Measurements from ENCODE around the gene IGFBP1.

Gene IGFBP1

DNA sequence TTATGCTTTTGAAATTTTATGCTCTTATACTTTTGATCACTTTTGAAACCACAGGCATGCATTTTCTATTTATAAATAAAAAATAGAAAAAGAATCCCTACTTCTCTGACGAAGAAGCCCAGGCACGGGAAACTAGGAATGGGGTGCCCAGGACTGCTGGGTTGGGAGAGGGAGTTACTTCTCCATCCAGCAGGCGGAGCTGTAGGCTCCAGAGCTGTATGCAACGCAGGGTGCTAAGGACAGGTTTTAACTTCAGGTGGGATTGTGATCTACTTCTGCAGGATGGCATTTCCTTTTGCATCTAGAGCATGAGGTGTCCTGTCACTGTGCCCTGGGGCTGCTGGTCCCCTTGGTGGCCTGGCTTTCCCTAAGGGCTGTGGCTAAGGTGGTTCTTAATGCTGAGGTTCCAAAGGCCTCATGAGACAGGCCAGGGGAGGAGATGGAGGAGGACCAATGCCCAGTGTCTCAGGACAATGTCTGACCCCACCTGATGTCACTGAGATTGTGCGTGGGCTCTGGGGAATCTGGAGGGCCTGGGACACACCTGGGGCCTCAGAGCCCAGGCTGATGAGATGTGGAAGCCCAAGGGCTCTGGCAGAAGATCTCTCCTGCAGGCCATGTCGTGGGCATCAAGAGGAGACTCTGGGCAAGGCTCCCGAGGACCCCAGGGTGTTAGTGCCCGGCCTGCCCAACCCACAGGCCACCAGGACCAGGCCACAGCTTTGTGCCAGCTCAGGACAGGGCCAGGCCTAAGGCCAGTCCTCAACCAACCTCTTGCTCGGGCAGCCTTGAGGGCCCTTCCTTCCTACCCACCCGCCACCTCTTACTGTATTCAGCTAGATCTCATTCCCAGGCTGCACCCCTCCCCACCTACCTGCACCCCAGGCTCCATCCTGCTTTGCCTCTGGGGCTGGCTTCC lies 15.9 kb upstream of the IGFBP1 start:
- H3K4me1 ChIP-seq: no peaks in the 10 kb centered on the region
- H3K9ac ChIP-seq: no peak overlapping the region
- no peak overlapping the region for H3K4me3 ChIP-seq (ENCODE audit: low read depth, low read length)
- H2AFZ ChIP-seq: no peak overlapping the region
- no peaks in the 10 kb centered on the region for H3K9me3 ChIP-seq (ENCODE audit: control insufficient read depth, low read length)
- H3K4me2 ChIP-seq (ENCODE audit: low read length): no peak overlapping the region
- TF ChIP-seq, protein P1, sequence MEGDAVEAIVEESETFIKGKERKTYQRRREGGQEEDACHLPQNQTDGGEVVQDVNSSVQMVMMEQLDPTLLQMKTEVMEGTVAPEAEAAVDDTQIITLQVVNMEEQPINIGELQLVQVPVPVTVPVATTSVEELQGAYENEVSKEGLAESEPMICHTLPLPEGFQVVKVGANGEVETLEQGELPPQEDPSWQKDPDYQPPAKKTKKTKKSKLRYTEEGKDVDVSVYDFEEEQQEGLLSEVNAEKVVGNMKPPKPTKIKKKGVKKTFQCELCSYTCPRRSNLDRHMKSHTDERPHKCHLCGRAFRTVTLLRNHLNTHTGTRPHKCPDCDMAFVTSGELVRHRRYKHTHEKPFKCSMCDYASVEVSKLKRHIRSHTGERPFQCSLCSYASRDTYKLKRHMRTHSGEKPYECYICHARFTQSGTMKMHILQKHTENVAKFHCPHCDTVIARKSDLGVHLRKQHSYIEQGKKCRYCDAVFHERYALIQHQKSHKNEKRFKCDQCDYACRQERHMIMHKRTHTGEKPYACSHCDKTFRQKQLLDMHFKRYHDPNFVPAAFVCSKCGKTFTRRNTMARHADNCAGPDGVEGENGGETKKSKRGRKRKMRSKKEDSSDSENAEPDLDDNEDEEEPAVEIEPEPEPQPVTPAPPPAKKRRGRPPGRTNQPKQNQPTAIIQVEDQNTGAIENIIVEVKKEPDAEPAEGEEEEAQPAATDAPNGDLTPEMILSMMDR (IDR thresholded peaks at IDR 0.05): no peak
- H3K36me3 ChIP-seq (ENCODE audit: control insufficient read depth, insufficient read depth, low read length): no peaks in the 10 kb centered on the region
- no peak overlapping the region for H3K27ac ChIP-seq
- H3K27me3 ChIP-seq (ENCODE audit: control insufficient read depth, insufficient read depth, low read length): no peaks in the 10 kb centered on the region
- H3K79me2 ChIP-seq: no peaks in the 10 kb centered on the region

DNA sequence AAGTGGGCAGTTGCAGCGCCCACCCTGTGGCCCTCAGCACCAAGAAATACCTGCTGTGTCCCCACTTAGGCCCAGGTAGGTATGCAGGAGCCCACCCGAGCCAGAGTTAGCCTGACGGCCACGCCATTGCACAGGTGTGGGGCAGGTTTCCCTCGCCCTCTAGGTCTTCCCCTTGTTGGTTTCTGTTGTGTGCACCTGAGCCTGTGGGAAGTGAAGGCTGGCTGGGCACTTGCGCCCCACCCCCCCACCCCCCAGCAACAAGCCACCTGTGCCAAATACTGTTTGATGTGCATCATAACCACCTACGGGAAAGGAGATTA lies 15.3 kb upstream of the IGFBP1 start, which contains the start of gene CCDC201:
TSS of gene CCDC201 (minus strand) at position 48 of the 320 bp plus-strand sequence. CDS start 75 bp downstream, outside the sequence.
- no peaks in the 10 kb centered on the region for H3K27me3 ChIP-seq (ENCODE audit: control insufficient read depth, insufficient read depth, low read length)
- H3K4me1 ChIP-seq: no peaks in the 10 kb centered on the region
- TF ChIP-seq, protein P1 (IDR thresholded peaks at IDR 0.05): no peak
- no peak within 1 kb of the TSS for H3K27ac ChIP-seq
- no peak within 1 kb of the TSS for H3K9ac ChIP-seq
- H3K4me3 ChIP-seq (ENCODE audit: low read depth, low read length): no peak within 1 kb of the TSS
- H3K79me2 ChIP-seq: no peaks in the 10 kb centered on the region
- no peak within 1 kb of the TSS for H3K4me2 ChIP-seq (ENCODE audit: low read length)
- no peak within 1 kb of the TSS for H2AFZ ChIP-seq
- no peaks in the 10 kb centered on the region for H3K36me3 ChIP-seq (ENCODE audit: control insufficient read depth, insufficient read depth, low read length)
- no peaks in the 10 kb centered on the region for H3K9me3 ChIP-seq (ENCODE audit: control insufficient read depth, low read length)

DNA sequence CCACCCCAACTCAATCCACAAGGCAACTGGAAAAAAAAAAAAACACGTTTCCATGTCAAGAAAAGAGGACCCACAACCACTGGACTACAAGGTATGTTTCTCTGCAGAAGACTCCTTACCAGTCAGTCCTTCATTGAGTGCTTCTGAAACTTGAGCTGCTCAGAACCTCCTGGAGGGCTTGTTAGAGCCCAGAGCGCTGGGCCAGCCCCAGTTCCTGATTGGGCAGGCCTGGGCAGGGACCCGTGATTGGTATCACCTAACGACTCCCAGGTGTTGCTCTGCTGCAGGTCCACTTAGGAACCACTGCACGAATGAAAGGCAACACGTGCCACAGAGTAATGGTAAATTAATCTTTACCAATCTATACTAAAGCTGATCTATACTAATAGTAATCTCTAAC lies 14.9 kb upstream of the IGFBP1 start:
- no peaks in the 10 kb centered on the region for H3K4me1 ChIP-seq

DNA sequence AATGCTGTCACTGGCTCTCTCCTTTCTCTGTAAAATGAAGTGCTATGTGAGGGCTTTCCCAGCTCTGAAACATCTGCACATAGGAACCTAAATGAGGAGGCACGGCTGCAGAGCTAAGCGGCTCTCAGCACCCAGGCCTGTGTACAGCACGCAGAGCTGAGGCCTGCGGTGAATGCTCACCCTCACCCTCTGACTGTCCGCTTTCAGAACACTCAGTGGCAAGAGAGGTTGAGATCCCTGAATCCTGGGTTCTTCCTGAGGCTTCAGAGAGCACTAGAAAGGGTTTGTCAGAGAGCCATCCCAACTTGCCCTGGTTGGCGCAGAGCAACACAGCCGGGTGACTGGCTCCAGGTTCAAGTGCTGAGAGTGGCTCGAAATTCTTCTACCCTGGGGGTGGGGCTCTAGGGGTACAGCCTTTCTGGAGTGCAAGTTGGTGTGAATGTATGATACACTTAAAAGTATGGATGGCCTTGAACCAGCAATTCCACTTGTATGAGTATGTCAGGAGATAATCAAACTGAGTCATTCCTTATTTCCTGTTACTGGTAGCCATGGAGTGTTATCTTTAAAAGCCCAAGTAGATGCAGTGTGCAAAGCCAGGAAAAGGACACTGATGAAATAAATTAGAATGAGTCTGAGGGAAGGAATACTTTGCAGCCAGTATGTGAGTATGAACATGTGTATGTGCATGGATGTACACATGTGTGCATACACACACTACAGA lies 13.7 kb upstream of the IGFBP1 start:
- no peak overlapping the region for H3K27ac ChIP-seq
- TF ChIP-seq, protein P1 (IDR thresholded peaks at IDR 0.05): no peak
- no peak overlapping the region for H3K4me2 ChIP-seq (ENCODE audit: low read length)
- H3K27me3 ChIP-seq (ENCODE audit: control insufficient read depth, insufficient read depth, low read length): no peaks in the 10 kb centered on the region
- no peaks in the 10 kb centered on the region for H3K9me3 ChIP-seq (ENCODE audit: control insufficient read depth, low read length)
- no peak overlapping the region for H3K9ac ChIP-seq
- H3K36me3 ChIP-seq (ENCODE audit: control insufficient read depth, insufficient read depth, low read length): no peaks in the 10 kb centered on the region
- no peak overlapping the region for H2AFZ ChIP-seq
- no peaks in the 10 kb centered on the region for H3K4me1 ChIP-seq
- no peak overlapping the region for H3K4me3 ChIP-seq (ENCODE audit: low read depth, low read length)
- no peaks in the 10 kb centered on the region for H3K79me2 ChIP-seq

More for the DNA sequence above, 14.9 kb upstream of the IGFBP1 start:
- no peak overlapping the region for H3K4me3 ChIP-seq (ENCODE audit: low read depth, low read length)
- TF ChIP-seq, protein P1 (IDR thresholded peaks at IDR 0.05): no peak
- H3K9ac ChIP-seq: no peak overlapping the region
- H3K27me3 ChIP-seq (ENCODE audit: control insufficient read depth, insufficient read depth, low read length): no peaks in the 10 kb centered on the region
- no peaks in the 10 kb centered on the region for H3K9me3 ChIP-seq (ENCODE audit: control insufficient read depth, low read length)
- H3K79me2 ChIP-seq: no peaks in the 10 kb centered on the region
- no peak overlapping the region for H2AFZ ChIP-seq
- no peak overlapping the region for H3K4me2 ChIP-seq (ENCODE audit: low read length)
- no peaks in the 10 kb centered on the region for H3K36me3 ChIP-seq (ENCODE audit: control insufficient read depth, insufficient read depth, low read length)
- no peak overlapping the region for H3K27ac ChIP-seq
